HepG2 (cell line): ENCODE data around the gene RPS14. TPM values are rescaled to one million over a fixed set of nuclear protein-coding genes. Genes with fewer than 3 reads are reported as not detected.

Experiments used
- ARID4A ChIP-seq: sonication (generic); formaldehyde crosslinking; IDR thresholded peaks from 2 replicates; pipeline ENCODE4 v1.5.0; 2020; ENCODE audit warnings: mild to moderate bottlenecking, missing genetic modification reagents, borderline replicate concordance
- NFE2L1 ChIP-seq: sonication (generic); formaldehyde crosslinking; IDR thresholded peaks from 2 replicates; pipeline ENCODE4 v1.4.0; 2020; ENCODE audit warnings: missing genetic modification reagents, mild to moderate bottlenecking, borderline replicate concordance
- POLR2AphosphoS5 ChIP-seq: IDR thresholded peaks from 2 replicates; pipeline ENCODE4 v1.6.1; 2012; ENCODE audit warnings: low read depth, low read length
- U2AF1 ChIP-seq: fragments of 200-400 bp; formaldehyde crosslinking; optimal IDR thresholded peaks from 2 replicates; pipeline ENCODE3; 2017; ENCODE audit warnings: mild to moderate bottlenecking, low read depth, low read length
- ZBTB37 ChIP-seq: sonication (generic); formaldehyde crosslinking; IDR thresholded peaks from 2 replicates; pipeline ENCODE4 v1.4.0; 2020; ENCODE audit warnings: mild to moderate bottlenecking, missing genetic modification reagents
- ZNF329 ChIP-seq: sonication (generic); formaldehyde crosslinking; IDR thresholded peaks from 2 replicates; pipeline ENCODE4 v1.9.0; 2021; ENCODE audit warnings: low read depth, mild to moderate bottlenecking, missing genetic modification reagents
- ZNF335 ChIP-seq: sonication (generic); formaldehyde crosslinking; IDR thresholded peaks from 2 replicates; pipeline ENCODE4 v1.4.0; 2020; ENCODE audit warnings: missing genetic modification reagents
- ZNF441 ChIP-seq: sonication (generic); formaldehyde crosslinking; IDR thresholded peaks from 2 replicates; pipeline ENCODE4 v1.7.0; 2021; ENCODE audit warnings: missing genetic modification reagents, borderline replicate concordance
- ZNF501 ChIP-seq: sonication (generic); formaldehyde crosslinking; IDR thresholded peaks from 2 replicates; pipeline ENCODE4 v1.5.1; 2020; ENCODE audit warnings: mild to moderate bottlenecking, moderate library complexity, missing genetic modification reagents
- ZNF546 ChIP-seq: sonication (generic); formaldehyde crosslinking; conservative IDR thresholded peaks from 2 replicates; pipeline ENCODE4 v1.8.1; 2023; ENCODE audit warnings: mild to moderate bottlenecking, missing genetic modification reagents
- ZNF556 ChIP-seq: sonication (generic); formaldehyde crosslinking; IDR thresholded peaks from 2 replicates; pipeline ENCODE4 v1.4.0; 2020; ENCODE audit warnings: mild to moderate bottlenecking, missing genetic modification reagents, borderline replicate concordance
- ZNF572 ChIP-seq: sonication (generic); formaldehyde crosslinking; IDR thresholded peaks from 2 replicates; pipeline ENCODE4 v1.5.1; 2020; ENCODE audit warnings: mild to moderate bottlenecking, missing genetic modification reagents
- ZNF580 ChIP-seq: IDR thresholded peaks from 2 replicates; pipeline ENCODE4 v1.6.1; 2016; ENCODE audit warnings: low read depth, borderline replicate concordance
- ZNF607 ChIP-seq: sonication (generic); formaldehyde crosslinking; IDR thresholded peaks from 2 replicates; pipeline ENCODE4 v1.5.1; 2020; ENCODE audit warnings: missing genetic modification reagents, mild to moderate bottlenecking, borderline replicate concordance
- ZNF816 ChIP-seq: sonication (generic); formaldehyde crosslinking; IDR thresholded peaks from 2 replicates; pipeline ENCODE4 v1.8.0; 2022; ENCODE audit warnings: missing genetic modification reagents, mild to moderate bottlenecking, borderline replicate concordance
- polyA plus RNA-seq, 8 experiments: library from polyadenylated mRNA; depleted of rRNA in 3 of 8; stranded (reverse) in 7 of 8; unstranded in 1 of 8; fragments of >200 nt; fragmentation: Illumina TruSeq in 4 of 8; extraction: Trizol in 4 of 8; gene quantifications; 2 replicates each; pipeline versions ENCODE4 v1.2.1 to v1.2.3, GENCODE V29; 2011 to 2016; ENCODE audit warnings: low read depth in 4 of 8, missing spikeins in 1 of 8, mixed read lengths in 1 of 8; ENCODE audit not compliant: insufficient read depth in 1 of 8
- total RNA-seq, 5 experiments: library from RNA; depleted of rRNA; stranded (reverse); fragments of >200 nt; fragmentation: Illumina TruSeq; extraction: Trizol; gene quantifications; 2 replicates each; pipeline ENCODE4 v1.2.3, GENCODE V29; 2016; ENCODE audit warnings: low read depth in 1 of 5
- TF ChIP-seq, protein P1 (sequence below): sonication (generic); formaldehyde crosslinking; IDR thresholded peaks from 2 replicates; pipeline ENCODE4 v1.5.1; 2020; ENCODE audit warnings: missing genetic modification reagents, mild to moderate bottlenecking, borderline replicate concordance
- TF ChIP-seq, protein P2 (sequence below): sonication (generic); formaldehyde crosslinking; IDR thresholded peaks from 2 replicates; pipeline ENCODE4 v1.4.0; 2020; ENCODE audit warnings: low read depth, missing genetic modification reagents

Gene RPS14
- total and polyA plus RNA-seq, 2 of the 13 experiments (the other 11 are each of a cell fraction or from before 2014, with no cell fraction given), result 2,116 to 3,295 TPM

DNA sequence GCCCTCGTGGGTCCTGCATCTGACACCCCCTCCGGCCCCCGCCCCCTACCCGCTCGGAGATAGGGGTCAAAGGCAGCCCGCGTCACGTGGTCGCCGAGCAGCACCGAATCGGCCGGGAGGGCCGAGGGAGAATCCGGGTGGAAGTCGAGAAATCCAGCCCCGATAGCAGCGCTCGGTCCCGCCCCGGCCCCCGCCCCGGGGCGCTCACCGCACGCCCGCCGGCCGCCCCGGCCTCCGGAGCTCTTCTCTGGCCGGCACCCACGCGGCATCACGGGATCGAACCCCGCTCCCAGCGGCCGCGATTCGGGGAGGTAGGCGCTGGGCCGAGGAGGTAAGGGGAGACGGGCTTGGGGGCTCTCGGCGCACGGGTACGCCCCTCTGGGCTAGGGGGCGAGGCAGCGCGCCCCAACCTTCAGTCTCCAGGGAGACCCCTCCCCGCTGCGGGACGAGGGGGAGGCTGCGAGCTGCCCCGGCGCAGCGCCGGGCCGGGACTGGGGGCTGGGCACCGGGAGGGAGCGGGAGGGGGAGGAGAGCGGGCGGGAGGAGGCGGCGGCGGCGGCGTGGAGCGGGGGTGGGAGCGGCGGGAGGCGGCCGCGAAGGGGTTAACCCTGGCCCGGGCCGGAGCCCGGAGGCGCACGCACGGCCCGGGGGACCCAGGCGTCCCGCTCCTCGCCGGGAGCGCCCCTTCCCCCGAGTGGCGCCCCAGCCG, 36.3 kb upstream of the RPS14 start (continued):
- TF ChIP-seq ARID4A (CRISPR knock-in tag), result peak; percentile 64
- TF ChIP-seq ZNF580, result no peak
- TF ChIP-seq ZNF335 (CRISPR knock-in tag), result no peak
- TF ChIP-seq ZBTB37, result no peak
- TF ChIP-seq ZNF556 (CRISPR knock-in tag), result no peak
- no peak for TF ChIP-seq NFE2L1 (CRISPR knock-in tag)
- TF ChIP-seq ZNF572 (CRISPR knock-in tag), result no peak
- TF ChIP-seq ZNF607 (CRISPR knock-in tag), result peak; percentile 81
- TF ChIP-seq, protein P1, sequence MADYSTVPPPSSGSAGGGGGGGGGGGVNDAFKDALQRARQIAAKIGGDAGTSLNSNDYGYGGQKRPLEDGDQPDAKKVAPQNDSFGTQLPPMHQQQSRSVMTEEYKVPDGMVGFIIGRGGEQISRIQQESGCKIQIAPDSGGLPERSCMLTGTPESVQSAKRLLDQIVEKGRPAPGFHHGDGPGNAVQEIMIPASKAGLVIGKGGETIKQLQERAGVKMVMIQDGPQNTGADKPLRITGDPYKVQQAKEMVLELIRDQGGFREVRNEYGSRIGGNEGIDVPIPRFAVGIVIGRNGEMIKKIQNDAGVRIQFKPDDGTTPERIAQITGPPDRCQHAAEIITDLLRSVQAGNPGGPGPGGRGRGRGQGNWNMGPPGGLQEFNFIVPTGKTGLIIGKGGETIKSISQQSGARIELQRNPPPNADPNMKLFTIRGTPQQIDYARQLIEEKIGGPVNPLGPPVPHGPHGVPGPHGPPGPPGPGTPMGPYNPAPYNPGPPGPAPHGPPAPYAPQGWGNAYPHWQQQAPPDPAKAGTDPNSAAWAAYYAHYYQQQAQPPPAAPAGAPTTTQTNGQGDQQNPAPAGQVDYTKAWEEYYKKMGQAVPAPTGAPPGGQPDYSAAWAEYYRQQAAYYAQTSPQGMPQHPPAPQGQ, result no peak
- 0 out of 2 replicates have a peak, but pooled peaks have one; percentile 33 for TF ChIP-seq POLR2AphosphoS5
- TF ChIP-seq ZNF816, result no peak
- TF ChIP-seq ZNF501 (CRISPR knock-in tag), result no peak; the same call in 1 of the 2 replicates
- TF ChIP-seq U2AF1, result peak; percentile 18
- no peak for TF ChIP-seq ZNF329
- TF ChIP-seq ZNF441 (CRISPR knock-in tag), result peak; percentile 87; the same call in 1 of the 2 replicates
- TF ChIP-seq, protein P2, sequence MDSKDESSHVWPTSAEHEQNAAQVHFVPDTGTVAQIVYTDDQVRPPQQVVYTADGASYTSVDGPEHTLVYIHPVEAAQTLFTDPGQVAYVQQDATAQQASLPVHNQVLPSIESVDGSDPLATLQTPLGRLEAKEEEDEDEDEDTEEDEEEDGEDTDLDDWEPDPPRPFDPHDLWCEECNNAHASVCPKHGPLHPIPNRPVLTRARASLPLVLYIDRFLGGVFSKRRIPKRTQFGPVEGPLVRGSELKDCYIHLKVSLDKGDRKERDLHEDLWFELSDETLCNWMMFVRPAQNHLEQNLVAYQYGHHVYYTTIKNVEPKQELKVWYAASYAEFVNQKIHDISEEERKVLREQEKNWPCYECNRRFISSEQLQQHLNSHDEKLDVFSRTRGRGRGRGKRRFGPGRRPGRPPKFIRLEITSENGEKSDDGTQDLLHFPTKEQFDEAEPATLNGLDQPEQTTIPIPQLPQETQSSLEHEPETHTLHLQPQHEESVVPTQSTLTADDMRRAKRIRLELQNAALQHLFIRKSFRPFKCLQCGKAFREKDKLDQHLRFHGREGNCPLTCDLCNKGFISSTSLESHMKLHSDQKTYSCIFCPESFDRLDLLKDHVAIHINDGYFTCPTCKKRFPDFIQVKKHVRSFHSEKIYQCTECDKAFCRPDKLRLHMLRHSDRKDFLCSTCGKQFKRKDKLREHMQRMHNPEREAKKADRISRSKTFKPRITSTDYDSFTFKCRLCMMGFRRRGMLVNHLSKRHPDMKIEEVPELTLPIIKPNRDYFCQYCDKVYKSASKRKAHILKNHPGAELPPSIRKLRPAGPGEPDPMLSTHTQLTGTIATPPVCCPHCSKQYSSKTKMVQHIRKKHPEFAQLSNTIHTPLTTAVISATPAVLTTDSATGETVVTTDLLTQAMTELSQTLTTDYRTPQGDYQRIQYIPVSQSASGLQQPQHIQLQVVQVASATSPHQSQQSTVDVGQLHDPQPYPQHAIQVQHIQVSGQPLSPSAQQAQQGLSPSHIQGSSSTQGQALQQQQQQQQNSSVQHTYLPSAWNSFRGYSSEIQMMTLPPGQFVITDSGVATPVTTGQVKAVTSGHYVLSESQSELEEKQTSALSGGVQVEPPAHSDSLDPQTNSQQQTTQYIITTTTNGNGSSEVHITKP (CRISPR knock-in tag), result no peak
- no peak for TF ChIP-seq ZNF546 (CRISPR knock-in tag)
